Muscle of leg (tissue), 11 donors: ENCODE results near the gene LAMA4. TPM values are rescaled to one million over a fixed set of nuclear protein-coding genes. Genes with fewer than 3 reads are reported as not detected.
A peak's percentile ranks its signal among the peaks of the same experiment; 100 is the strongest.

Source experiments
- DNase-seq: peaks from one replicate; pipeline ENCODE4 v3.0.0; 2013
- H3K27ac ChIP-seq: one replicate; pipeline ENCODE4 v1.5.1; 2013; ENCODE audit warnings: mild to moderate bottlenecking, low read length, control low read depth
- H3K27me3 ChIP-seq: one replicate; pipeline ENCODE4 v1.6.1; 2013; ENCODE audit warnings: low read length; ENCODE audit not compliant: control insufficient read depth, insufficient read depth
- H3K36me3 ChIP-seq: one replicate; pipeline ENCODE4 v1.6.1; 2013; ENCODE audit warnings: low read length; ENCODE audit not compliant: control insufficient read depth, insufficient read depth
- H3K4me1 ChIP-seq: one replicate; pipeline ENCODE4 v1.6.1; 2013; ENCODE audit warnings: low read length; ENCODE audit not compliant: control insufficient read depth, insufficient read depth
- H3K4me3 ChIP-seq: one replicate; pipeline ENCODE4 v1.5.1; 2013; ENCODE audit warnings: low read length, control low read depth
- H3K9me3 ChIP-seq: replicated peaks from 2 replicates; pipeline ENCODE4 v1.6.1; 2013; ENCODE audit warnings: low read depth, low read length; ENCODE audit not compliant: control insufficient read depth
- WGBS: methylation state at CpG from one replicate; pipeline ENCODE4 v1.1.5; 2013; ENCODE audit warnings: missing lambda C conversion rate; ENCODE audit not compliant: insufficient coverage; 5-methylcytosine and 5-hydroxymethylcytosine counted together
- polyA plus RNA-seq, 8 donors: library from polyadenylated mRNA; unstranded; fragments of 120-200 nt; gene quantifications; one replicate each; pipeline versions ENCODE4 v1.2.1 to v1.2.3, GENCODE V29; 2013; ENCODE audit warnings: inconsistent platforms in 1 of 8, low replicate concordance in 1 of 8; ENCODE audit not compliant: insufficient read length in 8 of 8, insufficient read depth in 1 of 8
- total RNA-seq: library from RNA; stranded (reverse); fragments of 120-200 nt; gene quantifications from one replicate; pipeline ENCODE4 v1.2.4, GENCODE V29; 2013

LAMA4 gene
- total and polyA plus RNA-seq, 9 donors: 123 to 249 (median 188) TPM

DNA sequence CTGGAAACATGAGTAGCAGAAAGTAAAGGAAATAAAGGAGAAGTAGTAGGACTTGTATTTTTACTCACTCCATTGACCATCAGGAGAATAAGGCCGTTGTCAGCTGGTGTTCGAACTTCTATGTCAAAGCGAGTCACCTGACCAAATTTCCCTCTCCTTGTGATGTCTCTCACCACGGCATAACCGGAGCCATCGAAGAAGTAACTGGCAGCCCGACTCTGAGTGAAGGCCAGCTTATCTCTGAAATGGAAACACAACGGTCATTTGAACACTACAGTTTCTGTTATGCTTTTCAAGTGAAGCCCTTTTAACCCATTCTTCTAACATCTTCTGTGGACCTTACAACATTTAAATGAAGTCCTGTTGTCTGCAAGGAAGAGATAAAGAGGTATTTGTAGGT, 115.3 kb downstream of the LAMA4 start:
- peaks cover 30% of the 10 kb centered on the region for H3K36me3 ChIP-seq
- H3K27ac ChIP-seq: no peak overlapping the region
- H3K4me3 ChIP-seq: no peak overlapping the region
- no peak for DNase-seq
- H3K27me3 ChIP-seq: no peaks in the 10 kb centered on the region
- 86% methylated on average over 6 of the region's 8 CpGs for WGBS
- H3K4me1 ChIP-seq: no peaks in the 10 kb centered on the region
- H3K9me3 ChIP-seq: no peaks in the 10 kb centered on the region

DNA sequence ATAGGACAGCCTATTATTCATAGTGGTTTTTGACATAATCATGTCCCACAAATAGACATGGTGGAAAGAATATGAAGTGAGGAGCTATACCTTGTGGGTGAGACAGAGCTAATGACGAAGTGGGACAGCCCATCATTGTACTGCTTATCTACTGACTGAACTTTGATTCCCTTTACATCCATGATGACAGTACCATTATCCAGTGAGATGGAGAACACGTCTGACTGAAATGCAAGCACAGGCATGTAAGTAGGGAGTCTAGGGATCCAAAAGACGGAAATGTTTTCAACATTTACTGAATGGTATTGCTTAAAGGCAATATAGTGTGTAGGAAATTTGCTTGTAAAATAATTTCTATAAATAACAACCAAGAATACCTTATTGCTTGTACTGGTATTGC, 123.5 kb downstream of the LAMA4 start:
- Histone ChIP-seq H3K27me3 (no peaks in the 10 kb centered on the region), H3K4me3 (no peak overlapping the region), H3K36me3 (peaks cover 26% of the 10 kb centered on the region), H3K9me3 (no peaks in the 10 kb centered on the region), H3K4me1 (no peaks in the 10 kb centered on the region), H3K27ac (no peak overlapping the region)
- no peak for DNase-seq
- WGBS: no CpG with 5 or more reads among the region's 3 CpGs

DNA sequence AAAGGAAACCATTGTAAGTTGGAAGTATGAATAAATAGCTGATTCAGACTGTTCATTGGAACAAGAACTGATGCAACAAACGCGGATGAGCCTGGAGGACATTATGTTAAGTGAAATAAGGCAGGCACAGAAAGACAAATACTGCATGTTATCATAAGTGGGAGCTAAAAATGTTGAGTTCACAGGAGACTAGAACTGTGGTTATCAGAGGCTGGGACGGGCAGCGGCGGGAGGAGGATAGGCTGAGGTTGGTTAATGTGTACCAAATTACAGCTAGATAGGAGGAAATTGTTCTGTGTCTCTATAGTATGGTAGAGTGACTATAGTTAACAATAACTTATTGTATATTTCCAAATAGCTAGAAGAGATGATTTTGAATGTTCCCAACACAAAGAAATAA, 126.2 kb downstream of the LAMA4 start:
- 100% methylated on average over 4 of the region's 5 CpGs for WGBS
- Histone ChIP-seq H3K27ac (no peak overlapping the region), H3K9me3 (no peaks in the 10 kb centered on the region), H3K4me1 (no peaks in the 10 kb centered on the region), H3K27me3 (no peaks in the 10 kb centered on the region), H3K4me3 (no peak overlapping the region), H3K36me3 (peaks cover 33% of the 10 kb centered on the region)
- DNase-seq: no peak

- Histone ChIP-seq H3K4me3 (no peak overlapping the region), H3K9me3 (no peaks in the 10 kb centered on the region), H3K4me1 (no peaks in the 10 kb centered on the region), H3K27ac (no peak overlapping the region), H3K36me3 (peaks cover 37% of the 10 kb centered on the region), H3K27me3 (no peaks in the 10 kb centered on the region)
- 100% methylated on average over 1 of the region's 1 CpG for WGBS
- DNase-seq: no peak
These were observed 130.4 kb downstream of the LAMA4 start for GRCh38 chr6:112123982-112124381.

DNA sequence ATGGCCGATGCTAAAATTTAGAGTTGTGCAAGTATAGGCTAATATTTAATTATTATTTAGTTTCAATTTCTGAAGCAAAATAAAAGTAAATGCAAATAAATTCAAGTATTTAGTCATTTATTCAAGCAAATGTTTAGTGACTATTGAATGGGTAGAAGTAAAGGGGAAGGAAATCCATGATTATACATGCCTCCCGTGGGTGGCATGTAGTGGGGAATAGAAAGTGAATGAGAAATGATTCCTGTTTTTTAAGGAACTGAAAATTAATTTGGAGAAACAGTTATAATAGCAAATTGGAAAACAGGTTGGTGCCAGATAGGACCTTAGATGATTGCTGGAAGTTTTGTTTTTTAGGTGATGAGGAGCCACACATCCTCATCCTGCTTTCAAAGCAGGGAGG, 131.6 kb downstream of the LAMA4 start:
- no peaks in the 10 kb centered on the region for H3K4me1 ChIP-seq
- WGBS: 40% methylated on average over 1 of the region's 2 CpGs
- peaks cover 43% of the 10 kb centered on the region for H3K36me3 ChIP-seq
- H3K4me3 ChIP-seq: no peak overlapping the region
- DNase-seq: no peak
- no peak overlapping the region for H3K27ac ChIP-seq
- H3K9me3 ChIP-seq: no peaks in the 10 kb centered on the region
- H3K27me3 ChIP-seq: no peaks in the 10 kb centered on the region

- H3K27ac ChIP-seq: no peak overlapping the region
- peaks cover 41% of the 10 kb centered on the region for H3K36me3 ChIP-seq
- no peak for DNase-seq
- H3K4me1 ChIP-seq: peaks cover 6% of the 10 kb centered on the region
- H3K9me3 ChIP-seq: no peaks in the 10 kb centered on the region
- no peaks in the 10 kb centered on the region for H3K27me3 ChIP-seq
- H3K4me3 ChIP-seq: no peak overlapping the region
These were observed 136.3 kb downstream of the LAMA4 start for GRCh38 chr6:112118034-112118433.

GRCh38 chr6:112117554-112117953, 136.8 kb downstream of the LAMA4 start:
- no peak overlapping the region for H3K27ac ChIP-seq
- peaks cover 41% of the 10 kb centered on the region for H3K36me3 ChIP-seq
- no peaks in the 10 kb centered on the region for H3K9me3 ChIP-seq
- H3K4me3 ChIP-seq: no peak overlapping the region
- DNase-seq: no peak
- no peaks in the 10 kb centered on the region for H3K27me3 ChIP-seq
- H3K4me1 ChIP-seq: peaks cover 6% of the 10 kb centered on the region
- no CpG with 5 or more reads among the region's 1 CpG for WGBS

GRCh38 chr6:112116221-112116620, 138.1 kb downstream of the LAMA4 start:
- DNase-seq: no peak
- Histone ChIP-seq H3K4me3 (no peak overlapping the region), H3K27me3 (no peaks in the 10 kb centered on the region), H3K4me1 (peaks cover 7% of the 10 kb centered on the region), H3K9me3 (no peaks in the 10 kb centered on the region), H3K36me3 (peaks cover 48% of the 10 kb centered on the region), H3K27ac (no peak overlapping the region)
- WGBS: no CpG with 5 or more reads among the region's 1 CpG

- H3K27ac ChIP-seq: no peak overlapping the region
- DNase-seq: no peak
- H3K4me3 ChIP-seq: no peak overlapping the region
- H3K27me3 ChIP-seq: no peaks in the 10 kb centered on the region
- H3K4me1 ChIP-seq: peaks cover 7% of the 10 kb centered on the region
- no peaks in the 10 kb centered on the region for H3K9me3 ChIP-seq
- WGBS: no CpG with 5 or more reads among the region's 3 CpGs
- H3K36me3 ChIP-seq: peaks cover 40% of the 10 kb centered on the region
These were observed 139.7 kb downstream of the LAMA4 start for GRCh38 chr6:112114577-112115223.

DNA sequence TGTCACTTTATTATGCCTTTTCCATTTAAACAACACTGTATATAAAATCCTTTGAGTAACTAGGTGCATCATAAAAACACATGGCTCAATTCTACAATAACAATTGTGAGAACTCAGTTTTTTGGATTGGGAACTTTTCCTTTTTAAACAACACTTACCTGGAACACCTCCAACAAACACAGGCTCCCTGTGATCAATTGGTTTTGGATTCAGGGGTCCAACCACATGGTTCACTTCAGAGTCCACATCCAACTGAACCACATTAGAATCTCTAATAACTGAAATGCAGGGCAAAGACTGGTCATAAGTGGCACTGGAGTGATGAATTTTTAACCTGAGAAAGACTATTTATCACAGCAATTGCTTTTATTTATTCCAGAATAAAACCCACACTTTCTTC, 140.4 kb downstream of the LAMA4 start:
- Histone ChIP-seq H3K4me3 (no peak overlapping the region), H3K36me3 (peaks cover 38% of the 10 kb centered on the region), H3K4me1 (peaks cover 7% of the 10 kb centered on the region), H3K27ac (peak overlapping the region; percentile 64), H3K9me3 (no peaks in the 10 kb centered on the region), H3K27me3 (no peaks in the 10 kb centered on the region)
- DNase-seq: no peak

DNA sequence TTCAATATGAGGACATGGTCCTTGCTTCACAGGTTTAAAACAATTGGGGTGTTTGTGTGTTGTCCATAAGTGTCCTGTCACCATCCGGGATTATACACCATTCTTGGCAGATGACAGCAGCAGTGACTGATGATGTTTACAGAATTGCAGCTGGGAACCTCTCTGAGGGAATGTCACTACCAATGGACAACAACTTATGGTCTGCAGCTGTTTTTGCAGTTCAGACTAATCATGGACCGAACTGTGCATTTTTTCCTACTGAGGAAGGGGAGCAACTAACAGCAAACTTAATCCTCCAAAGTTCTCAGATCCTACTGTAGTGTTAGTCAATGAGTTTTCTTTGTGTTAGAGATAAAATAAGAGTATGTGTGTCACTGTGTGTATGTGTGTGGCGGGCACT, 140.9 kb downstream of the LAMA4 start:
- Histone ChIP-seq H3K27me3 (no peaks in the 10 kb centered on the region), H3K4me3 (no peak overlapping the region), H3K36me3 (peaks cover 36% of the 10 kb centered on the region), H3K27ac (peak overlapping the region; percentile 64), H3K4me1 (peaks cover 7% of the 10 kb centered on the region), H3K9me3 (no peaks in the 10 kb centered on the region)
- 22% methylated on average over 1 of the region's 3 CpGs for WGBS
- DNase-seq: peak; percentile 89
